ENCODE measurements around the gene A3GALT2. TPM values are rescaled to one million over a fixed set of nuclear protein-coding genes. Genes with fewer than 3 reads are reported as not detected.

The A3GALT2 gene
- total RNA-seq, 1 donor from 2014 or later: not detected

DNA sequence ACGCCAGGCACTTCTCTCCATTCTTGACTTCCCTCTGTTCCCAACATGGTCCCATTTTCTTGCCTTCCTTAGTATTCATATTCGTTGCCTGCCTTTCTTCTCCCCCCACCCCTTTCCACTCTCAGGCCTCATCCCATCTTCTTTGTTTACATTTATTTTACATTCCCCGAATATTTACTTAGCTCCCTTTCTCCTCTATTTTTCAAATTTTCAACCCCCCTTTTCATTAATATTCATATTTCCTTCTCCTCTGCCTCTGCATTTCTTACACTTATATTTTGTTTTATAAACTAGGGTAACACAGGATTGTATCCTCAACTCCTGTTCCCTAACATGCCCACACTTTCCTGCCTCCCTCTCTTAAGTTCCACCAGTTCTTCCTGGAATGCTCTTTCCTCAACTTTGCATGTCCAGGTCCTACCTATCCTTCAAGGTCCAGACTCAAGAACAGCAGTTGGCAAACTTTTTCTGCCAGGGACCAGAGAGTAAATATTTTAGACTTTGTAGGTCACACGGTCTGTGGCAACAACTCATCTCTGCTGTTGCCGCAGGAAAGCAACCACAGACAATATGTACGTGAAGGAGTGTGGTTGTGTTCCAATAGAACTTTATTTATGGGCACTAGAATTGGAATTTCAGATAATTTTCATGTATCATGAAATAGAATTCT, 29.8 kb upstream of the A3GALT2 start:
- DNase-seq (ENCODE audit: low spot score): no peak

DNA sequence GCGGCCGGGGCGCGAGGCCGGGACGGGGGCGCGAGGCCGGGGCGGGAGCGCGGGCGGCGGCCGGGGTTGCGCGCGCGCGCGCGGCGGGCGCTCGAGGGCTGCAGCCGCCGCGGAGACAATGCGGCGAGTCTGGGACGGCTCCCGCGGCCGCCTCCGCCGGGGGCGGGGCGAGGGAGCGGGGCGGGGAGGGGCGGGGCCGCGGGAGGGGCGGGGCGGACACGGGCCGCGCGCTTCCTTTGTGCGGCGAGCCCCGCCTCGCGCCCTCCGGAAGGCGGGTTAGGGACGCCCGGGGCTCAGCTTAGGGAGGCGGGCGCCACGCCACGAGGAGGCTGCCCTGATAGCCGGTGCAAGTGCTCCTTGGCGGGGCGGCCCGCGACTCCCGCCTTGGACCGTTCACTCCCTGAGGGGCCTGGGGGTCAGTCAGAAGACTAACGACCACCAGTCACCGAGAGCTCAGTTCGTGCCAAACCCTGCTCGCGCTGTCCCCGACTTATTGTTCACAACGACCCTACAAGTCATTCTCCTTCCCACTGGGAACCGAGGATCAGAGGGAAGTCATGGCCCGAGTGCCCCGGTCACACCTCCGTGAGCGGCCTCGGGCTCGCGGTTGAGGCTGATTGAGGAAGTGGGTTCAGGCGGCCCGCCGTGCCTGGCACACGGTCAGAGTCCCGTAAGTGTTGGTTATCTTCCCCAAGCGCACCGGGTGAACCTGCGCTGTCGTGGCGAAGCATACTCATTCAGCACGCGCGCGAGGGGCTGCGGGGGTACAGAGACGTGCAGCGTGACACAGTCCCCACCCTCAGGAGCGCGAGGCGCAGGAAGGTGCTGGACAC, 29.1 kb upstream of the A3GALT2 start:
- peak; percentile 96 for DNase-seq (ENCODE audit: low spot score)

DNA sequence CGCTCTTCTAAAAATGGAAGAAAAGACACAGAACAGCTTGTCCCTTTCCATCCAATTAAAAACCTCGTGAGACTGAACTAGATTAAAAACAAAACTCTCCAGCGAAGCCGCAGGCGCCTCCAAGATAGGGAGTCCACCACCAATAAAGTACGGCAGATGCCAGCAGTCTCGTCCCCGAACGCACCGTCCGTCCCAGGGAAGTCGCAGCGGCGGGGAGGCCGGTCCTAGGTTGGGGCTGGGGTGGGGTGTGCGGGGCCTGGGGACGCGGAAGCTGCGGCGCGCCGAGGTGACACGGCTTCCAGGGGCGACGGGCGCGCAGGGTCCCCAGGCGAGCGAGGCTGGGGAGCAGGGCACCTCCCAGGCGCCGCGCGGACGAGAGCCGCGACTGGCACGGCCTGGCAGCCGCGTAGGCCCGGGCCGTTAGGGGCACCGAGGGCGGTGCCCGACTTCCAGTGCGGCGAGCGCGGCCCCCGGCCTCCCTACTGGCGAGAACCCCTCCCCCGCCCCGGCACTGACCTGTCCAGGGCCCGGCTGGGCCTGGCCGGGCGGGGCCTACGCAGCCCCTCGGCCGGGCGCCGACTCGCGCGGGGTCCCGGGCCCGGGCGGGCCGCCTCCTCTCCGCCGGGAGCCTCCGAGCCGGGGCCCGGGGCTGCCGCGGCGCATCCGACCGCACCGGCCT, 28.3 kb upstream of the A3GALT2 start:
- no peak for DNase-seq (ENCODE audit: low spot score)

DNA sequence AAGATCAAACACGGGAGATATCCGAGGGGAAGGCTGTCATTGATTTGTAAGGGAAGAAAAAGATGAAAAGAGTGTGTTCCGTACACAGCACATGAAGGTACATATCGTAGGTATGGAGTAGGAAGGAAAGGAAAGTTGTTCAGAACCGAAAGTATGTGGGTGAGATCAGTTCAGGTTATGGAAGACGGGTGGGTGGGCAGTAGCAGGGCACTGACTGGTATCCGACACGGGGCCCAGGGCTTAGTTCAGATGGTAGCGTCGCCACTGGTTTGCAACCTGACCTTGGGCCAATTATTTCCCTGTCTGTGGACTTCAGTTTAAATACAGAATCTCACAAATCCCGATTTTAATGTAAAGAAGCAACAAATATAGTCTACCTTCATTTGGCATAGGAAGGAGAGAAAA, 27.8 kb upstream of the A3GALT2 start:
- no peak for DNase-seq (ENCODE audit: low spot score)

DNA sequence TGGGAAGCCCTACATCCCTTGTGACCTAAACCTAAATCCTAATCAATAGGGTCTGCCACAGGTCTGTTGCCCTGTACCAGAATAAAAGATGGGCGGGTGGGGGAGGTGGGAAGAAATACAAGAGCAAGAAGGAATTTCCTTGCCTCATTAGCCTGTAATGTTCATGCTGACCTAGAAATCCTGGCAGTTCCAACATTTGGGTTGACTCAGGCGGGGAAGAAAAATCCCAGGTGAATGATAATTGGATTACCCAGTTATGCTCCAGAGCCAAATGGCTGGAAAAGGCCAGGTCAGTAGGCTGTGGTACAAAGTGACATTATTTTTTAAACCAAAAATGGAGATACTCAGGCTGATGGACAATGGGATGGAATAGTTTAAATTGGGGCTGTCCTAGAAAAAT, 27.3 kb upstream of the A3GALT2 start:
- DNase-seq (ENCODE audit: low spot score): no peak

DNA sequence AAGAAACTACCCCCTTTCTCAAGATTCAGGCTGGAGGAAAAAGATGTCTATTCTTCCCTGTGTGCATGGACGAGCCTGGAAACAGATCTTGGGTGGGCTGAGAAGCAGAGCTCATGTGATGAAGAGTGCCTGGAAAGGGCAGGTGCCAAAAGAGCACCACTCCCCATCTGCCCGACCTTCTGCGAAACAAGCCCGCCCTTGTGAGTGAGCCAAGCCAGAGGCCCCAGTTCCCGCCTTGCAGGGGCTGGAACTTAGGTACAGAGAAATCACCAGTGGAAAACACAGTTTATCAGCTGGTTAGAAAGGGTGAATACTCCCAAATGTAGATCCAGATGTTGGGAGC, 26.7 kb upstream of the A3GALT2 start:
- no peak for DNase-seq (ENCODE audit: low spot score)

DNA sequence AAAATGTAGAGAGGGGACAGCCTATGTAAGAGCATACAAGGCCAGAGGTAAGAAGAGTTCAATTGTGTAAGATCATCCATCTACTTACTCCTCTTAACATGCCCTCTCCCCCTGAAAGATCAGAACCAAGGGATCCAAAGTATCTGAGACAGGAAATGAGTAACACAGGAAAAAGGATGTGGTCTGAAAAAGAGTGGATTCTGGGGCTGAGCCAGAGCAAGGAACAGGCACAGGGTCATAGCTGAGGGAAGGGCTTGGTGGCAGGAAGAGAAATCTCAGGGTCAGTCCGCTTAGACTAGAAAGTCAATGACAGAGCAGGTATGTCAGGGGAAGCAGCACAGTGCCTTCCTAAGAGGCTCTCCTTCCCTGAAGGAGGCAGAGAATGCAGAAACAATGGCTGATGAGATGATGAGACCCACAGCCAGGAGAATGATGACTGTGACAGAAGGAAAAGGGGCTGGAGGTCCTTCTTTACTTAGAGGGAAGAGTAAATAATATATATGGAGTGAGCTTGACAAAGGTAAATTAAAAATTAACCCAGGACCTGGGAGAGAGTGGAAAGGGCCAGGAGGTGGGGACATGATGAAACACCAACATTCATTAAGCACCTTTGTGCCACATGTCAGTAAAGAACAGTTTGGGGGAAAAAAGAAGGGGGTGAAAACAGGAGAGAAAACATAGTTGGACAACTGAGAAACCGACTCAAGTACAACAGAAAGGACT, 26.2 kb upstream of the A3GALT2 start:
- DNase-seq (ENCODE audit: low spot score): no peak

DNA sequence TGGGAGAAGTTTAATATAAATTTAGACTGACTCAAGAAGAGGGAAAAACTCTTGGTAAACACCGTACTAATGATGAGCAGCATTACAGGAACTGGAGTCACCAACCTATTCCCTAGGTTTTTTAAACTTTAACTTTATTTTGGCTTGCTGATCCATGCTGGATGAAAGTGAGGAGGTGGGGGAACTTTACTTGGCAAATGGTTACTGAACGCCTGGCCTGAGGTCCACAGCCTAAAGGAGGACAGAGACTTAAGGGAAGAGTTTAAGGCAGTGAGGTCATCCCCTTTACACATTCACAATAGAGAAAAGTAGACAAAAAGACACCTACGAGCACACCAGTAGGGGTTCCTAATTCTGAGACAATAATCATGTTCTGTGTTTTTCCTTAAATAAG, 25.6 kb upstream of the A3GALT2 start:
- DNase-seq (ENCODE audit: low spot score): no peak

DNA sequence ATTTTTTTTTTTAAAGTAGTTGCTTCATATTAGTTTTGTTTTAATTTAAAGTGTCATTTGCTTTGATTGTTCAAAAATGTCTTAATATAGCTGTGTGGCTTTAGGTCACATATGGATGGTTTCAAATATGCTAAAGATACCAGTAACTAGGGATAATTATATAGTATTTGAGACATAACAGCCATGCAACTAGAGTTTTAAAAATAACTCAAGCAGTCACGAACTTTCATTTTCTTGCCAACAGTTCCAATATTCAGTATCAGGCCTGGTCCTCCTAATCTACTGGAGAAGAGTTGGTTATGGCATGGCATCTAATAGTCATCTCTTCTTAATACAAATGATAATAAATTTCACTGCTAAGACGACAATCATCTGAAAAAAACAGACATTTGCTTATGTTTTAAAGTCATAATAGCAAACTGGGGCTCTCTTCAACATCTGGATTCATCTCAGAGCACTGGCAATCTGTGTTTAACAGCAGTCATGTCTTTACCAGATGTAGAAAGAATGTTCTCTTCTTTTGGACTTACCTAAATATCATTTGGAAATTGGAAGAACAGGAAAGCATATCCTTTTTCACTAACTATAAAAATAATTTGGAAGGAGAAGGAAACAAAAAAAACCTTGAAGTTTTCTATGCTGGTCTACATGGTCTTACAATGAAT, 24.1 kb upstream of the A3GALT2 start:
- no peak for DNase-seq (ENCODE audit: low spot score)

DNA sequence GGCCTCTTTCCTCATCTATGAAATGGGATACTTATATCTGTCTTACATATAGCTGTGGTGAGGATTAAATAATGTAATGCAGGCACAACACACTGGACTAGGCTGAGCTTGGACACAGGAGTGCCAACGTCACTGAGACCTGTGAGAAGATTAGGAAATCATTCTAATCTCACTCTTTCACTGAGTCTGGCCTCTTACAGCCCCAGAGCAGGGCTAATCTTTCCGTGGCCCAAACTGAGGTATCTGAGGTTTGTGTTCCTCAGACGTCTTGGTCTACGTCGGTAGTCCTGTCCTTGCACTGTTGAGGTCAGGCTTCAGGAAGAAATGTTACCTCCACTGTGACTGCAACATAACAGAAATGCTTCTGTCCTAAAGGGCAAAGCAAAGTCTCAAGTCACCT, 22.6 kb upstream of the A3GALT2 start:
- DNase-seq (ENCODE audit: low spot score): no peak

DNA sequence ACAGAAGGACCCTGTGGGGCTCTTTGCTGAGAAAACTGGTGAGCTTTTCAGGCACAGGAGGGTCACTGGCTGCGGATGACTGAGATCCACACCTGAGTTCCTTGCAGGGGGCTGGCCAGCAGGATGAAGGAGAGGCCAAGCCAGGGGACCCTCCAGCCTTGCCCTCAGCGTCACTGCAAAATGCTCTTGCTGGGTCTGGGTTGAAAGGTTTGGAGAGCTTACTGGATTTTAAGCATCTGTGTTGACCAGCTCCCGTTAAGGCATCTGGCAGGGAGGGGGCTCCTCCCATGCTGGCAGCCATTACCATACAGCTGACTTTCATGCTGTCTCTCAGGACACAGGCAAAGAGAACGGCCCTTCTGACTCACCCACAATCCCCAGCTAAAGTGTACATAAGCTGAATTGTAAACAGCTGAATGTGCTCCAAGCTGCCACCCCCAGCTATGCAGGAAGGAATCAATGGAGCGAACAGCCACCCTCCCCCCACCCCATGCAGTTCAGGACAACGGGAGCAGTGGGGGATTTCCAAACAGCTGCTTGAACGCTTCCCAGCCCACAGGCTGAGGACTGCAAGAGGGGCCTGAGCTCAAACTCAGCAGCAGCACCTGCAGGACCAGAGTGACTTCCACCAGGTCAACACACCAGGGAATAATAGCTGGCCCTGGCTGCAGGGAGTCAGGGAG, 21.3 kb upstream of the A3GALT2 start:
- no peak for DNase-seq (ENCODE audit: low spot score)

DNA sequence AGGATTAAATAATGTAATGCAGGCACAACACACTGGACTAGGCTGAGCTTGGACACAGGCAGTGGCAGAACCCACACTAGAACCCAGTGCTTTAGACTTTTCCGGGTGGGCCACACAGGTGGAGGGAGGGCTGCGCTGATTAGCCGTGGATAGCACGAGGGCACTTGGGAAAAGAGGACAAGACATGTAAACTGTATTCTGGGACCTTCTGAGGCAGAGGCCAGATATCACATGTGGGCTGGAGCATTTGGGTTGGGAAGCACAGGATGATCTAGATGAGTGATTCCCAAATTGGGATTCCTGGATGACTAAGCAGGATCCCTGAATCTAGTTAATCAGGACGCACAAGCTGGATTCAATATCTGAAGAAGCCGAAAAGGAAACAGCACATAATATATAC, 20.3 kb upstream of the A3GALT2 start:
- no peak for DNase-seq (ENCODE audit: low spot score)

DNA sequence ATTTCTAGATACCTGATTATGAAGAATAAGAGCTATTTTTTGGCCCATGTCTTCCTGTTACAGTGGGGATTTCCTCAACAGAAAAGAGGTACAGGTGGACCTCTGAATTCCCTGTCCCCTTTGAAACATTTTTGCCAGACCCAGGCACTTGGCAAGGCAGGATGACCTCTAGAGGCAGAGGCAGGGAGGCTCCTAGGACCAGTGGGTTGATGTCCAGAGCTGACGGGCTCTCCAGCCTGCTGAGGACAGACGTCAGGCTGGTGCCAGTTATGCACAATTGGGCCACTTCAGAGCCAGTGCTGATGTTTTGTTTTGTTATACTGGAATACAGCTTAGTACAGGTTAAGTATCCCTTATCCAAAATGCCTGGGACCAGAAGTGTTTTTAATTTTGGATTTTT, 18.5 kb upstream of the A3GALT2 start:
- no peak for DNase-seq (ENCODE audit: low spot score)

DNA sequence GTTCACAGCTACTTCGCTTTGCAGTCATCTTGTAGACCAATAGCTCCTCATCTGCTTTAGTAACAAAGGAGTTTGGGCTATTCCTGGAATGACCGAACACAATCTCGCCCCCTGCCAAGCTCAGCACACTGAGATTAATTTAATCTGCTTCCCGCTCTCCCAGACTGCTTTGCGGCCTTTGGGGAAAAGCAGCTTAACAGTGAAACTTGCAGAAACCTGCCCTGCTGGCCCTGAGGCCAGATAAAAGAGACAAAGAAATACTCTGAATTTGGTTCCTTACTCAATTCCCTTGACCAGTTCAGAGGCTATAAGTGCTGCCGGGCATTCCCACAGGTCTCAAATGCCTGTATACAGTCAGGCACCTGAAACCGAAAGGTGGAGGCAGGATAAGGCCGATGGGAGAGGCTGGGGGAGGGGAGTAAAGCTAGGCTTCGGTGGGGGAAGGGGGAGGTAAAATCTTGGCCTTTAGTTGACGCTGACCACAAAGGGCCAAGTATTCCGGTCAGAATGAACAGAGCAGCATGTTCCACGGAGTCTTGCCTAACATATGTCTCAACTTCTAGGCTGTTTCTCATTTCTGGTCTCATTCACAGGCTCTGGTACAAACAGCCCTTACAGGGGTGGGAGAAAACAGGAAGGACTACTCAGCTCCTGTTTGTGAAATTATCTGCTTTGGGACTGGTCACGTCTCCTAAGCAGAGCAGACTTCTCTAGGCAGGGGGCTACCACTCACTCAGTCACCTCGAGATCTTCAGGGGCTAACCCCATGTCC, 17.7 kb upstream of the A3GALT2 start:
- no peak for DNase-seq (ENCODE audit: low spot score)

DNA sequence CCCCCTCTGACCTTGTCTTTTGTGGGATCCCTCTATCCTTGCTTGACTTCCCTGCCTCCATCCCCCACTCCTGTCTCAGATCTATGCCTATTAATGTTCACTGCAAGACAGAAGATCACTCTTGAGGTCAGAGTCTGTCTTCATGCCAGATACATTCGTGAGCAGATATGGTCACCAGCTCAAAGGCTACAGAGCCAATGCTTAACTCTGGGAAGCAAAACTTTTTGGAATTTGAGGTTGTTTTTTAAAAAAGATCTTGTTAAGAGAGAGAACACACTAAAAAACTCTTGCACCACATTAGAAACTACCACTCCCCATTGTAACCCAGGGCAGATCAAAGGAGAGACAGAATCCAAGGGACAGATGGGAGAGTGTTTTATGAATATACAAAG, 17.1 kb upstream of the A3GALT2 start:
- no peak for DNase-seq (ENCODE audit: low spot score)

DNA sequence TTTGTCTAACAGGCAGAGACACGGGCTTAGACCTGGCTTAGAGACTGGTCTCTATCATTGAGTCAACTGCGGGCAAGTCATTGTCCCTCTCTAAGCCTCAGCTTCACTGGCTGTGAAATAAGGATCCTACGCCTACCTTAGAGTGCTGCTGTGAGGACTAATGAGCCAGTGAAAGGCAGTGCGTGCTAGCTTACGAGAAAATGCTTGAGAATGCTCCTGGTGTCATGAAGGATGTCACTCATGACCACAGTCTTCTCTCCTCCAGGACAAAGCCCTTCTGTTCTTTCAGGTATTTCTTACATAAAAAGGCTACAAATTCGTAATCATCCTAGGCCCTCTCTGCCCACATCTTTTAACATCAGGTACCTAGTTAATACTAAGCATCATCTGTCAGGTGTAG, 16.5 kb upstream of the A3GALT2 start:
- DNase-seq (ENCODE audit: low spot score): no peak

DNA sequence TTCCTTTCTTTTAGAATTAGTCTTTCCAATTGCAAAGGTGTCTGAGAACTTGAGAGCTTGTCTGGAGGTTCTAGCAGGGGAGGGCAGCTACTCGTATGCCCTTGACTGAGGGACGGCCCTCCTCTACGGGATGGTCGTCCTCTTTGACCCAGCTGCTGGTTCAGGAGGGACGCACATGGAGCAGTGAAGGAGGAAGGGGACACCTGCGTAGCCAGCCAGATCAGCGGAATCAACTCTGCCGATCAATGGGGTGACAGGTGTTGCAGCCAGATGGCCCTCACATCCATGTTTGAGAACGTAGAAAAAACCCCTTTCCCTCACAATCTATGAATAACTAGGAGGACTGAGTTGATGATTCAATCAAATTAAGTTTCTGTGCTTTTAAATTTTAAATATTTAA, 15.7 kb upstream of the A3GALT2 start:
- DNase-seq (ENCODE audit: low spot score): no peak

DNA sequence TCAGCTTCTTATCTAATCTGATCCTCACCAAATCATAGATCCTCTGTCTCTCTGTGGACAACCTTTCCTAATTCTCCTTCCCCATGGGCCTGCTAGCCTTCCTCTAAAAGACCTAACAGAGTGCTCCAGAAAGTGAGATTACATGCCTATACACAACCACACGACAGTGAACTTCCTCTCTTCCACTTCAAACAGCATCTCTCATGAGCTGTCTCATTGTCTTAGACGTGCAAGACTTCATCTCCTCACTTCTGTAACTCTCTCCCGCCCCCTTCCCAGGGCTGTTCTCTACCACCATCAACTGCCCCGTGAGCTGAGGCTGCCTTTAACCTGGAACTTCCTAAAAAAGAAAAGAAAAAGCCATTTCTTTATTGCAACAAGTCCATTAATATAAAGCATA, 14.1 kb upstream of the A3GALT2 start:
- DNase-seq (ENCODE audit: low spot score): no peak

DNA sequence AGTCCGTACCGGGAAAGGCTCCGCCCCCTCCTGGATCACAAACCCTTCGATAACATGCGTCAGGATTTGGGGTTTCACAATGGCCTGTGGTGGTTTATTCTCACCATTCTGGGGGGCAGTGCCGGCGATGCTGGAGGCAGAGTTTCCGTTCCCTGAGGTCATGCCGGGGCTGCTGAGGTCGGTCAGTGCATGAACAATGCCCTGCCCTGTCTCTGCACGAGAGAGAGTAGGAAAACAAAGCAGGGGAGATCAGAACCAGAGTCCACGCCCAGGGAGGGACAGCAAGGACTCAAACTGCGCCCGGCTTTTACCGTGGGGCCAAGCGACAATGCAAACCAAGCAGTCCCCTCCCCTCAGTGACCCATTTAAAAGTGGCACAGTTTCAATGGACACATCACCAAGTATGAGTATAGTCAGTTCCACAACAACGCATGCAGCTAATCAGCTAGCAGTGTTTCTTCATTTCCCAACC, 13.2 kb upstream of the A3GALT2 start:
- DNase-seq (ENCODE audit: low spot score): no peak

DNA sequence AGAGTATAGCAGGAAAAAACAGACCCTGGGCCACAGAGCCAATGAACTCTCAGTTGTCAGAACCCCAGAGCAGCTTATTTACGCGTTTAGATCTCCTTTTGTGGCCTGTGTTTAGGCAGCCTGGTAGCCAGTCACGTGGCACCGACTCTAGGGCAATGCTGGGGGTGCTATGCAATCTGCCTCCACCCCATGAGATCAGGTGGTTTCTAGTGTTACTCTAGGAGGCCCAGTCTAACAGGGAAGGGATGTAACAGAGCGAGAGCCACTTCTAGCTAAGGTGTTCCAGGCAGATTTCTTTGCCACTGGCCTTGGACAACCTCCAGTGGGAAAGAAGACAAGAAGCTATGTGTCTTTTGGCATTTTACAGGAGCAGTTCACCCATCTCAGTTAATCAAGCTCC, 12.0 kb upstream of the A3GALT2 start:
- DNase-seq (ENCODE audit: low spot score): peak; percentile 47

Measured in mesenteric fat pad (tissue), 1 donor.